Adrenal gland (tissue), 12 donors: Measurements from ENCODE around the gene NCKAP5. TPM values are rescaled to one million over a fixed set of nuclear protein-coding genes. Genes with fewer than 3 reads are reported as not detected.

Experiments
- DNase-seq, 7 donors: peaks; one replicate each; pipeline ENCODE4 v3.0.0-alpha.2; 2019 to 2020
- H3K27ac ChIP-seq, 5 donors: fragments of 200-600 bp; sonication (generic) in 4 of 5; 1 replicate in 3 of 5; 2 replicates in 2 of 5; pipeline versions ENCODE4 v1.5.1 to v1.8.0; 2016 to 2020; ENCODE audit warnings: mild to moderate bottlenecking in 1 of 5
- H3K27me3 ChIP-seq: fragments of 200-600 bp; 2 replicates; pipeline ENCODE4 v1.8.0; 2021
- H3K36me3 ChIP-seq, 2 donors: fragments of 200-600 bp; replicated peaks in 1 of 2; 1 replicate in 1 of 2; 2 replicates in 1 of 2; pipeline versions ENCODE4 v1.5.1 to v1.8.0; 2018 to 2022
- H3K4me1 ChIP-seq, 2 donors: fragments of 200-600 bp; replicated peaks in 1 of 2; 1 replicate in 1 of 2; 2 replicates in 1 of 2; pipeline versions ENCODE4 v1.5.1 to v1.8.0; 2018 to 2021
- H3K4me3 ChIP-seq, 4 donors: fragments of 200-600 bp; sonication (generic) in 3 of 4; one replicate each; pipeline ENCODE4 v1.5.1; 2016 to 2018
- H3K9me3 ChIP-seq, 3 donors: fragments of 200-600 bp; sonication (generic) in 1 of 3; replicated peaks in 1 of 3; 1 replicate in 2 of 3; 2 replicates in 1 of 3; pipeline versions ENCODE4 v1.5.1 to v1.8.0; 2016 to 2021
- POLR2A ChIP-seq, 2 donors: fragments of 450-650 bp; IDR thresholded peaks; one replicate each; pipeline ENCODE4 v1.6.1; 2017; ENCODE audit warnings: antibody characterized with exemption in 2 of 2, mild to moderate bottlenecking in 2 of 2, moderate library complexity in 1 of 2
- WGBS, 4 donors: extraction: QIAGEN DNeasy Blood & Tissue Kit in 2 of 4; methylation state at CpG; one replicate each; pipeline versions ENCODE4 v1.1.5 to v1.1.7; 2013 to 2017; 5-methylcytosine and 5-hydroxymethylcytosine counted together
- intact Hi-C, 2 donors: fragments of 100-400 bp; cut with DNase I; formaldehyde crosslinking; loops; one replicate each; pipeline versions ENCODE4 v1.14.1 to v1.15.0; 2022 to 2023
- polyA plus RNA-seq, 3 donors: library from polyadenylated mRNA; stranded (reverse); fragments of 200-250 nt in 2 of 3; fragments of 350-450 nt in 1 of 3; fragmentation: Illumina TruSeq in 1 of 3; extraction: RNeasy Lipid Tissue Mini Kit (QIAGEN cat#74804) in 1 of 3; gene quantifications; one replicate each; pipeline ENCODE4 v1.2.3, GENCODE V29; 2013 to 2014
- total RNA-seq, 9 donors: library from RNA; depleted of rRNA in 4 of 9; stranded (reverse); fragments of >200 nt in 4 of 9; fragments of 120-200 nt in 1 of 9; fragmentation: NEBNext Ultra II Directional in 1 of 9; extraction: Animal tissue kit (Norgen Biotek cat#: 25700) in 1 of 9; gene quantifications; one replicate each; pipeline versions ENCODE4 v1.1.0 to v1.2.4, GENCODE V29; 2013 to 2023
- TF ChIP-seq, protein P1 (sequence below), 6 experiments: fragments of 450-650 bp in 4 of 6; fragments of 200-600 bp in 2 of 6; sonication (generic) in 1 of 6; IDR thresholded peaks; 1 replicate in 5 of 6; 2 replicates in 1 of 6; pipeline versions ENCODE4 v1.5.1 to v1.8.0; 2016 to 2021; ENCODE audit warnings: antibody characterized with exemption in 6 of 6, mild to moderate bottlenecking in 2 of 6, moderate library complexity in 1 of 6
- donor health status: healthy with polysubstance abuse.
- donor health status: Bipolar disorder and iron deficiency.
- donor health status: DM: yes; HTN: yes; CAD: no.
- donor health status: DM: no; HTN: no; CAD: no.
- donor health status: DM: no; HTN: no; CAD: no.
- donor health status: DM: yes; HTN: yes; CAD: no.

The NCKAP5 gene
- total and polyA plus RNA-seq, 12 donors = 0.06 to 3.1 (median 1.1) TPM

DNA sequence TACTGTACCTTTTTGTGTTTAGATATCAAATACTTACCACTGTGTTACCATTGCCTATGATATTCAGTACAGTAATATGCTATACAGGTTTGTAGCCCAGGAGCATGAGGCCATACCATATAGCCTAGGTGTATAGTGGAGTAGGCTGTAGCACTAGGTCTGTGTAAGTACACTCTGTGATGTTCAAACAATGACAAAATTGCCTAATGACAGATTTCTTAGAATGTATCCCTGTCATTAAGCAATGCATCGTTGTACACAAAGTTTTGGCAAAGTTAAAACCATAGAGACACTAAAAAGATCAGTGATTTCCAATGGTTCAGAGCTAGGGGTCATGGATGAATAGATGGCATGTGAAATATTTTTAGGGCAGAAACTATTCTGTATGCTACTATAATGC, 415.5 kb downstream of the NCKAP5 start:
- no peak overlapping the region for H3K4me3 ChIP-seq
- intact Hi-C loops = no loop called here
- 83 to 88% (median 85%) methylated on average over 1 of the region's 1 CpG for WGBS, 4 donors
- no peak overlapping the region for H3K27ac ChIP-seq
- TF ChIP-seq, protein P1, sequence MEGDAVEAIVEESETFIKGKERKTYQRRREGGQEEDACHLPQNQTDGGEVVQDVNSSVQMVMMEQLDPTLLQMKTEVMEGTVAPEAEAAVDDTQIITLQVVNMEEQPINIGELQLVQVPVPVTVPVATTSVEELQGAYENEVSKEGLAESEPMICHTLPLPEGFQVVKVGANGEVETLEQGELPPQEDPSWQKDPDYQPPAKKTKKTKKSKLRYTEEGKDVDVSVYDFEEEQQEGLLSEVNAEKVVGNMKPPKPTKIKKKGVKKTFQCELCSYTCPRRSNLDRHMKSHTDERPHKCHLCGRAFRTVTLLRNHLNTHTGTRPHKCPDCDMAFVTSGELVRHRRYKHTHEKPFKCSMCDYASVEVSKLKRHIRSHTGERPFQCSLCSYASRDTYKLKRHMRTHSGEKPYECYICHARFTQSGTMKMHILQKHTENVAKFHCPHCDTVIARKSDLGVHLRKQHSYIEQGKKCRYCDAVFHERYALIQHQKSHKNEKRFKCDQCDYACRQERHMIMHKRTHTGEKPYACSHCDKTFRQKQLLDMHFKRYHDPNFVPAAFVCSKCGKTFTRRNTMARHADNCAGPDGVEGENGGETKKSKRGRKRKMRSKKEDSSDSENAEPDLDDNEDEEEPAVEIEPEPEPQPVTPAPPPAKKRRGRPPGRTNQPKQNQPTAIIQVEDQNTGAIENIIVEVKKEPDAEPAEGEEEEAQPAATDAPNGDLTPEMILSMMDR (IDR thresholded peaks at IDR 0.05) = no peak
- no peak for TF ChIP-seq POLR2A (IDR thresholded peaks at IDR 0.05)
- H3K36me3 ChIP-seq = no peaks in the 10 kb centered on the region
- no peaks in the 10 kb centered on the region for H3K4me1 ChIP-seq
- H3K9me3 ChIP-seq = no peaks in the 10 kb centered on the region
- no peak for DNase-seq
- H3K27me3 ChIP-seq = no peaks in the 10 kb centered on the region

DNA sequence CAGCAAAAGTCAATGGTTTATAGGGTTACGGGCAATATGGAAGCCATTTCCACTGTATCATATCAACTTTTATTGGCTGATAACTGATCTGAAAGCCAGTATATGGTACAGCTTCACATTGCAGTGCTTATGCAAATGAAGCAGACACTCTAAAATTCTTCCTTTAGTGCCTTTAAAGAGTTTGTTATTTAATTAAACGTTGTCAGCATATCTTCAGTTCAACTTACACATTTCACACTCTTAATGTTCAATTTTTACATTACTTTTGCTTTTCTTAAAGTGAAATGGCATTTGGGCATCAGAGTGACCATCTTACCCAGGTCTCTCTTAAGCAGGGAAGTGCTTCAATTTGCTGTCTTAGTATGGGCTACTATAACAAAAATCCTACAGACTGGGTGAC, 420.1 kb downstream of the NCKAP5 start:
- Histone ChIP-seq H3K4me1 (no peaks in the 10 kb centered on the region), H3K27ac (no peak overlapping the region), H3K27me3 (no peaks in the 10 kb centered on the region), H3K36me3 (no peaks in the 10 kb centered on the region), H3K9me3 (no peaks in the 10 kb centered on the region), H3K4me3 (no peak overlapping the region)
- TF ChIP-seq, protein P1 (IDR thresholded peaks at IDR 0.05) = no peak
- TF ChIP-seq POLR2A (IDR thresholded peaks at IDR 0.05) = no peak
- intact Hi-C loops = no loop called here
- DNase-seq = no peak
- WGBS, 4 donors = 60 to 82% (median 71%) methylated on average over 2 of the region's 2 CpGs

DNA sequence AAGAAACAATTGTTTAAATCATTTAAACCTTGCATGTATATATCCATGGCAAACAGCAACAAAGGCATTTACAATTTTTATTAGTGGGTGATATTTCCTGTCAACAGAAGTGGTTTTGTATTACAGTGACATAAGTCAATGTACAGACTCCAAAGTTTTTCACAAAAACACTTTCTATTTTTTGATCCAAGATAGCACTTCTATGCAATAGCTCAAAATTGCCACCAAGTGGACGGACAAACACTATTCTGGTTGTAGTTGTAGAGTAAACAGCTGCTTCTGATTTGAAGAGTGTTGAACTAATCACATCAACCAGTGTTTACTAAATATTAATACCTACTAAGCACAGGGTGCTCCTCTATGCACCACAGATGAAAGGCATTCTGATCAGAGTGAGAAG, 421.4 kb downstream of the NCKAP5 start:
- Histone ChIP-seq H3K36me3 (no peaks in the 10 kb centered on the region), H3K27me3 (no peaks in the 10 kb centered on the region), H3K4me3 (no peak overlapping the region), H3K27ac (no peak overlapping the region), H3K4me1 (no peaks in the 10 kb centered on the region), H3K9me3 (no peaks in the 10 kb centered on the region)
- TF ChIP-seq, protein P1 (IDR thresholded peaks at IDR 0.05) = no peak
- no peak for TF ChIP-seq POLR2A (IDR thresholded peaks at IDR 0.05)
- WGBS, 4 donors = 50 to 71% (median 63%) methylated on average over 1 of the region's 1 CpG
- intact Hi-C loops = no loop called here
- DNase-seq = no peak

DNA sequence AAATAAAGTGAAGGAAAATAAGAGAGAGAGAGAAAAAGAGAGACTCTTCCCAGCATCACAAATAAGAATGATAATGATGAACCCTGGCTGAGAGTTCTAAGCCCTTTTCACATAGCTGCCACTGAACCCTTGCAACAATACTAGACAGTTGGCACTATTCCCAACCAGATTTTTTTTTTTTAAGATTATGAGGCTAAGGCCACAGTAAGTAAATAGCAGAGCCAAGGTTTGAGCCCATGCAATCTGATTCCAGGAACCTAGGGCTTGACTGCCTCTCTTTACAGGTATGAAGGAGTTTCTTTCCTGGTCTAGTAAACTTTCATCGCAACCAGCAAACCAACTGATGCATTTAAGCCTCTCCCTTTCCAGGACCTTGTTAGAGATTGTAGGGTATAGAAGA, 424.6 kb downstream of the NCKAP5 start:
- TF ChIP-seq POLR2A (IDR thresholded peaks at IDR 0.05) = no peak
- TF ChIP-seq, protein P1 (IDR thresholded peaks at IDR 0.05) = no peak
- Histone ChIP-seq H3K9me3 (no peaks in the 10 kb centered on the region), H3K27ac (no peak overlapping the region), H3K4me1 (no peaks in the 10 kb centered on the region), H3K27me3 (no peaks in the 10 kb centered on the region), H3K36me3 (no peaks in the 10 kb centered on the region), H3K4me3 (no peak overlapping the region)
- no peak for DNase-seq
- intact Hi-C loops = no loop called here
- 90 to 100% (median 96%) methylated on average over 1 of the region's 1 CpG for WGBS, 4 donors
